Hepatocyte (in vitro differentiated cells): ENCODE data around the gene SCFD2.

ENCODE experiments used
- CTCF ChIP-seq: fragments of 200-600 bp; sonication (generic); IDR thresholded peaks from 2 replicates; pipeline ENCODE4 v1.5.1; 2016; ENCODE audit warnings: antibody characterized with exemption, mild to moderate bottlenecking; ENCODE audit not compliant: poor library complexity
- EZH2 ChIP-seq: fragments of 200-600 bp; sonication (generic); IDR thresholded peaks from 2 replicates; pipeline ENCODE4 v1.6.1; 2016; ENCODE audit warnings: antibody characterized with exemption, mild to moderate bottlenecking, borderline replicate concordance

- TF ChIP-seq CTCF (no peak), EZH2 (no peak)
These were observed 529.2 kb downstream of the SCFD2 start for GRCh38 chr4:52836678-52837077.
